ENCODE measurements around the gene TMEM132E.

Gene TMEM132E

GRCh38 chr17:34609210-34609609 lies 29.8 kb downstream of the TMEM132E start:
- DNase-seq, result no peak

- DNase-seq, result no peak
Observed at GRCh38 chr17:34610039-34610438, 30.7 kb downstream of the TMEM132E start.

- DNase-seq, result no peak
Observed at GRCh38 chr17:34610506-34610905, 31.1 kb downstream of the TMEM132E start.

- no peak for DNase-seq
Observed at GRCh38 chr17:34613064-34614019, 34.0 kb downstream of the TMEM132E start.

- no peak for DNase-seq
Observed at GRCh38 chr17:34614698-34615097, 35.3 kb downstream of the TMEM132E start.

GRCh38 chr17:34615326-34615725 lies 35.9 kb downstream of the TMEM132E start:
- DNase-seq, result no peak

GRCh38 chr17:34616148-34616547 lies 36.8 kb downstream of the TMEM132E start:
- DNase-seq, result no peak

GRCh38 chr17:34617398-34617797 lies 38.0 kb downstream of the TMEM132E start:
- no peak for DNase-seq

- DNase-seq, result no peak
Observed at GRCh38 chr17:34619687-34620217, 40.4 kb downstream of the TMEM132E start.

- DNase-seq, result no peak
Observed at GRCh38 chr17:34620458-34620857, 41.1 kb downstream of the TMEM132E start.

- DNase-seq, result no peak
Observed at GRCh38 chr17:34622862-34623623, 43.7 kb downstream of the TMEM132E start.

- DNase-seq, result no peak
Observed at GRCh38 chr17:34623856-34624766, 44.7 kb downstream of the TMEM132E start.

- no peak for DNase-seq
Observed at GRCh38 chr17:34624767-34625383, 45.5 kb downstream of the TMEM132E start.

GRCh38 chr17:34626121-34626681 lies 46.8 kb downstream of the TMEM132E start:
- DNase-seq, result no peak

- no peak for DNase-seq
Observed at GRCh38 chr17:34628879-34629278, 49.5 kb downstream of the TMEM132E start.

GRCh38 chr17:34633351-34633750 lies 54.0 kb downstream of the TMEM132E start:
- no peak for DNase-seq

GRCh38 chr17:34633760-34634159 lies 54.4 kb downstream of the TMEM132E start:
- DNase-seq, result no peak

- DNase-seq, result no peak
Observed at GRCh38 chr17:34634551-34635160, 55.3 kb downstream of the TMEM132E start.

GRCh38 chr17:34635876-34636275 lies 56.5 kb downstream of the TMEM132E start:
- no peak for DNase-seq

- no peak for DNase-seq
Observed at GRCh38 chr17:34637041-34637547, 57.7 kb downstream of the TMEM132E start.
